ENCODE results near the gene ACBD4.

DNA sequence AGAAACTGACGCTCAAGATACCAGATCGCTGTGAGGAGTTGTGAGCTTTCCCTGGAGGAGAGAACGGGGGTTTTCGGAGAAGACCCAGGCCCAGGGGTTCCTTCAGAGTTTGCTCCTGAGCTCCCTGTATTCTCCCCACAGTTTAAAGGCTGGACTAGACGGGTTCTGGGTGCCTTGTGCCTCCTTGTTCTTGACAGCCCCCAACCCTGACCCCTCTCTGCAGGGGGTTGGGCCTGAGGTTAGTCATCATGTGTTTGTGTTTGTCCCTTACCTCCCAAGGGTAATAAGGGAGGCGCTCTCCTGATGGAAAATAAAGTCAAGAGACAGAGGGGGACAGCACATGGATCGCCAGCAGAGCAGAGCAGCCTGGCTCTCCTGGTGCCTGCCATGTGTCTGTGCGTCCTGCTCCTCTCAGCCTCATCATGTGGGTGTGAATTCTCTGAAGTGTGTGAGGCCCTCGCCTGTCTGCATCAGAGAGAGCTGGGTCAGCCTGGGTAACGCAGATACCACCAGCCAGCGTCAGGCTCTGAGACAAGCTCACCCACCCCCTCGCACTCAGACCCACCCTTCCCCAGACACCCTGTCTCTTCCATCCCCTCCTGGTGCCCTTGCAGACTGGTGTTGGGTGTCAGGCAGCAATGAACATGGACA, 34.9 kb downstream of the ACBD4 start:
- TF ChIP-seq CTCF (IDR thresholded peaks at IDR 0.05) (no peak), POLR2AphosphoS5 (IDR thresholded peaks at IDR 0.05) (no peak), POLR2A (IDR thresholded peaks at IDR 0.05) (no peak)

Measured in prostate gland (tissue), 2 donors.